Measurements from ENCODE around the gene DHRS13. TPM values are rescaled to one million over a fixed set of nuclear protein-coding genes. Genes with fewer than 3 reads are reported as not detected.

The DHRS13 gene
- total and polyA plus RNA-seq, 5 experiments from 2014 or later: 17.1 to 47.3 (median 22.8) TPM

DNA sequence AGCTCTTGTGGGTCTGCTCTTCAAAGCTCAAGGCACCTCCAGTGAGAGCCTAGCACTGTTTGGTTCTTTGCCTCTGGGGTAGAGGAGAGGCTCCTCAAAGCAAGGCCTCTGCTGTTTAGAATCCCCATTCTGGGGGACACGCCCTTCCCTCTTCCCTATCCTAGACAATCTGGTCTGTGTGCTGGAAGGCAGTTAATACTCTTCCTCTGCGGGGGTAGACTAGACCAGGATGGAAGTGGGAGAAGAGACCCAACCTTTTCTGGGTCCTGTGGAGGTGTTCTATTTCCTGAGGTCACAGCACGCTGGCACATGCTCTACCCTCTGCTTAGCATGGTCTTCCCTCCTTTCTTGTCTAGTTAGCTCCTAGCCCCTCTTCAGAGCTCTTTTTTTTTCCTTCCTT lies 40.3 kb downstream of the DHRS13 start:
- ATAC-seq: no peak
- DNase-seq: no peak
- Mint-ChIP-seq H3K4me1 (peaks cover 0 to 4% (median 2%) of the 10 kb centered on the region in 4 donors), H3K27me3 (no peaks in the 10 kb centered on the region), H3K36me3 (peaks cover 0 to 38% (median 0%) of the 10 kb centered on the region in 3 donors), H3K9me3 (no peaks in the 10 kb centered on the region), H3K27ac (peak overlapping the region in 1 of 10 donors; percentile 44), H3K4me3 (no peak overlapping the region)
- POLR2A ChIA-PET: interaction anchor here (0.6 to 1.4 kb wide), 3 partner anchors 17 to 117 kb away, joined by 3 to 6 read pairs (median 4); no protein-coding TSS in a partner anchor

DNA sequence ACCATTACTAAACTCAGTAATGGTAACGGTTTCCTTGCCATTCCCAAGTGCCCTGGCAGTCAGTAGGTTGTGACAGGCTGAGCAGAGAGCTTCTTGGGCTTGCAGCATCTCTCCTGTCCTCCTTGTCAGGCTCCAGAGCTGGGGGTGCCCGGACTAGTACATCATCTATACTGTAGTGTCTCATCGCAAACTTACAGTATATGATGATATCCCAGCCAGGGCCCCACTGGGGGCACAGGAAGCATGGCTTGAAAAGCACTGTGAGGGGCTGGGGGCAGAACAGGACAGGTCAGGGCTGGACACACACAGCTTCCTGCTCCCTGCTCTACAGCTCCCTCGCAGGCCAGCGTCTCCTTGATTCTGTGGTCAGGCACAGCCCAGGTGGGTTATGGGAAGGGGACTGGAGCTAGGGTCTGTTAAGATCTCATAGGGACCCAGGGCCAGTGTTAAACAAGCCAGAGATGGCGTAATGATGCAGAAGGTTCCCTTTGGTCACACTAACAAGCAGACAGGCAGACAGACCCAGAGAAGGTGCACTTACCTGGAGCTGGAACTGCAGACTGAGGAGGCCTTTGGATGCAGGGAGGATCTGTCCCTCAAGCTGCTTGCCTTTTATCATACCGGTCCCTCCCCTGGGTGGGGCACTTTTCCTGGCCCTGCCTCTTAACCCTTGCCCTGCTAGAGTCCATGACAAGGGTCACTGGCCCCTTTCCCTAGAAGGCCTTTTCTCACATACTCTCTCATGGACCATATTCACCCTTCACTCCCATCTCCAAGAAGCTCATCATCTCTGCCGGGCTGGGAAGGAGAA lies 41.3 kb downstream of the DHRS13 start:
- ATAC-seq: no peak
- H3K27ac Mint-ChIP-seq: peak overlapping the region in 3 of 10 donors; percentile 30 to 86 (median 44)
- POLR2A ChIA-PET: interaction anchor here (0.5 to 1.9 kb wide), 5 partner anchors 10 to 153 kb away, joined by 3 to 6 read pairs (median 4); no protein-coding TSS in a partner anchor

DNA sequence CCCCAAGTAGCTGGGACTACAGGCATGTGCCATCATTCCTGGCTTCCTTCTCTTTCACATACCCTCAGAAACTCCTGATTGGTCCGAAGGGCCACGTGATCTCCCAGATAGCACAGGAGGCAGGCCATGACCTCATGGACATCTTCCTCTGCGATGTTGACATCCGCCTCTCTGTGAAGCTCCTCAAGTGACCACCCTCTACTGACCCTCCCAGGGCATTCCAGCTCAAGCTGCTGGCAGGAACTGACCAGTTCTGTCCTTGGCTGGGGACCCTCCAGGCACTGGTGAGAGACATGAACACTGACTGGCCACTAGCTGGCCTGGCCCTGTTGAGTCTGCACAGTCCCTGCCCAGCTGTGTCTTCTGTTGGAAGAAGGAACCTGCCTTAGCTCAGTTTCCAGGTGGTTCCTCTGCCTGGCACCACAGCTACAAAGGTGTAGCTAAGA lies 42.5 kb downstream of the DHRS13 start:
- DNase-seq (no peak), ATAC-seq (no peak)
- Mint-ChIP-seq H3K9me3 (no peaks in the 10 kb centered on the region), H3K36me3 (peaks cover 0 to 48% (median 0%) of the 10 kb centered on the region in 3 donors), H3K27me3 (no peaks in the 10 kb centered on the region), H3K4me3 (peak overlapping the region in 1 of 10 donors; percentile 2), H3K4me1 (peaks cover 0 to 8% (median 5%) of the 10 kb centered on the region in 4 donors), H3K27ac (peak overlapping the region in 1 of 10 donors; percentile 32)
- POLR2A ChIA-PET: interaction anchor here (0.6 to 1.9 kb wide), 3 partner anchors 11 to 131 kb away, joined by 3 to 6 read pairs (median 3); no protein-coding TSS in a partner anchor

More for the DNA sequence above, 41.3 kb downstream of the DHRS13 start:
- peaks cover 0 to 4% (median 2%) of the 10 kb centered on the region in 4 donors for H3K4me1 Mint-ChIP-seq
- no peaks in the 10 kb centered on the region for H3K9me3 Mint-ChIP-seq
- H3K27me3 Mint-ChIP-seq: no peaks in the 10 kb centered on the region
- H3K36me3 Mint-ChIP-seq: peaks cover 0 to 45% (median 0%) of the 10 kb centered on the region in 3 donors
- DNase-seq: no peak
- H3K4me3 Mint-ChIP-seq: no peak overlapping the region

DNA sequence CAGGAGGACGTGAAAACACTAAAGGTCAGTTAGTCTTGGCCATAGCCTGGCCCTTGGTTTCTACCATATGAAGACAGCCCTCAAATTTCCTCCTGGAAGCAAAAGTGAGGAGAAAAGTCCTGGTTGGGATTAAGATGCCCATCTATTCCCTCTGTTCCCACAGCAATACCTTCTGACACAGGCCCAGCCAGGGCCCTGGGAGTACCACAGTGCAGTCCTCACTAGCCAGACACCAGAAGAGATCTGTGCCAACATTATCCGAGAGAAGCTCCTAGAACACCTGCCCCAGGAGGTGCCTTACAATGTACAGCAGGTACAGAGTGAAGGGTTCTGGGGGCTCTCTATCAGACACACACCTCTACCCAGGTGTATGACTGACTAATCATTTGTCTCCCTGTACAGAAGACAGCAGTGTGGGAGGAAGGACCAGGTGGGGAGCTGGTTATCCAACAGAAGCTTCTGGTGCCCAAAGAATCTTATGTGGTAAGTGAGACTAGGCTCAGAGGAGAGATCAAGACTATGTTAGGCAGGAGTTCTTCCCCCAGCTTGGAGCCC lies 44.0 kb downstream of the DHRS13 start:
- Mint-ChIP-seq H3K9me3 (no peaks in the 10 kb centered on the region), H3K4me1 (peaks cover 0 to 22% (median 16%) of the 10 kb centered on the region in 4 donors), H3K27ac (no peak overlapping the region), H3K27me3 (no peaks in the 10 kb centered on the region), H3K36me3 (peaks cover 0 to 48% (median 0%) of the 10 kb centered on the region in 3 donors), H3K4me3 (no peak overlapping the region)
- ATAC-seq: no peak
- POLR2A ChIA-PET: interaction anchor here (0.9 to 1.0 kb wide), 2 partner anchors 15 to 16 kb away, joined by 3 read pairs; partner anchors contain the start of gene FAM222B
- DNase-seq: no peak

DNA sequence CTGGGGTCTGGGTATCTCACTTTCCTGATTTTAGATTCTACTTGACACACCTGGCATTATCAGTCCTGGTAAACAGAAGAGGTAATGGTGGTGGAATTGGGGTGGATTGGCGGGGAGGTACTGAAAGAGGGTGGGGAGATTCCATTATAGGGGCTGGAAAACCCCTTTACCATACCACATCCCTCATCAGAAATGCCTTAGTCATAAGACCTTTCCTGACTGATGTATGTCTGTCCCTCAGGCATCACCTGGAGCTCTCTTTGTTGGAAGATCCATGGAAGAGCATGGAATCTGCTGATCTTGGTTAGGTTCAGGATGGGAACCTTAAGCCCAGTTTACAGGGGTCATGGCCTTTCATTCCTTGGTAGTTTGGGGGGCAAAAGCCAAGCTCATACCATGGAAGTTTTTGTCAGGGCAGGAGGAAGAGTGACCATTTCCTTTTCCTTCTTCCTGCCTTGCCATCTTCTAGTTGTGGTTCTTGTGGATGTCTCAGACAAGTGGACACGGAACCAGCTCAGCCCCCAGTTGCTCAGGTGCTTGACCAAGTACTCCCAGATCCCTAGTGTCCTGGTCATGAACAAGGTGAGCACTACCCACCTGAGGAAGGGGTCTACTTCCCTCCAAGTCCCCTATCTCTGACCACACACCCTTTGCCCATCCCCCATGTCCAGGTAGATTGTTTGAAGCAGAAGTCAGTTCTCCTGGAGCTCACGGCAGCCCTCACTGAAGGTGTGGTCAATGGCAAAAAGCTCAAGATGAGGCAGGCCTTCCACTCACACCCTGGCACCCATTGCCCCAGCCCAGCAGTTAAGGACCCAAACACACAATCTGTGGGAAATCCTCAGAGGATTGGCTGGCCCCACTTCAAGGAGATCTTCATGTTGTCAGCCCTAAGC lies 44.7 kb downstream of the DHRS13 start:
- POLR2A ChIA-PET: interaction anchor here (0.9 to 1.0 kb wide), 2 partner anchors 14 to 16 kb away, joined by 3 read pairs; partner anchors contain the start of gene FAM222B
- Mint-ChIP-seq H3K36me3 (peaks cover 0 to 48% (median 0%) of the 10 kb centered on the region in 3 donors), H3K4me1 (peaks cover 0 to 25% (median 17%) of the 10 kb centered on the region in 4 donors), H3K4me3 (peak overlapping the region in 4 of 10 donors; percentile 27 to 65 (median 52)), H3K9me3 (no peaks in the 10 kb centered on the region), H3K27ac (peak overlapping the region in 2 of 10 donors; percentile 47 to 78), H3K27me3 (no peaks in the 10 kb centered on the region)
- DNase-seq (no peak), ATAC-seq (no peak)

DNA sequence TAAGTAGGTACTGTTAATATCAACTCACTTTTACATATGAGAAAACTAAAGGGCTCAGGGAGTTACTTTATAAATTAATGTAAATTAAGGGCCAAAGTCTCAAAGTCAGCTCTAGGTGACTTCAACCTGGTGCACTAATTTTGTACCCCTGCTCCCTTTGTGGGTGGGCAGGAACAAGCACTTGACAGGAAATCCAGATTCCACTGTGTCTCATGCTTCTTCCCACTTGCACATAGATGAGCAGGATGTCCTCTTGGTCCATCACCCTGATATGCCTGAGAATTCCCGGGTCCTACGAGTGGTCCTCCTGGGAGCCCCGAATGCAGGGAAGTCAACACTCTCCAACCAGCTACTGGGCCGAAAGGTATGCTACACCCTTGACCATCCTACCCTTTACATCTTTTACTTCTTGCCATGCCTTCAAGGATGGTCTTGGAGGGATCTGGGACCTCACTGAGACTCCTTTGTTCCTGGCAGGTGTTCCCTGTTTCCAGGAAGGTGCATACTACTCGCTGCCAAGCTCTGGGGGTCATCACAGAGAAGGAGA lies 46.8 kb downstream of the DHRS13 start:
- H3K36me3 Mint-ChIP-seq: peaks cover 0 to 43% (median 0%) of the 10 kb centered on the region in 3 donors
- ATAC-seq (no peak), DNase-seq (no peak)
- H3K4me3 Mint-ChIP-seq: peak overlapping the region; percentile 64 to 98 (median 92)
- POLR2A ChIA-PET: interaction anchor here (0.7 to 2.1 kb wide), 11 partner anchors 14 to 142 kb away, joined by 3 to 9 read pairs (median 4); partner anchors contain the start of genes FAM222B, FLOT2 and TLCD1
- H3K9me3 Mint-ChIP-seq: no peaks in the 10 kb centered on the region
- no peaks in the 10 kb centered on the region for H3K27me3 Mint-ChIP-seq
- H3K4me1 Mint-ChIP-seq: peaks cover 0 to 22% (median 17%) of the 10 kb centered on the region in 4 donors
- peak overlapping the region in 3 of 10 donors; percentile 25 to 96 (median 94) for H3K27ac Mint-ChIP-seq

DNA sequence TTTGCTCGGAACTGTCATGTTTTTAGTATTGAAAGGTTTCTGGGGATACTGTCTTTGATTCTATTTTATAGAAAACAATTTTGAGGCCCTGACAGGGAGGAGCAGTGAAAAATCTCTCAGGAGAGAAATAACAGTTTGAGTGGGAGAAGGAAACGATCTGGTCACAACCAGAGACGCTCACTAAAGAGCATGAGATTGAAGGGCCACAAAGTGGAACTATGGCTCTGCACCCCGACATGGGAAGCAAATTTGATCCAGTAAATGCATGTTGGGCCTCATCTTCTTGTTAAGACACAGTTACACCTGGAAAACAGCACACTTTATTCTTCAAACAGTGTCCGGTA lies 47.6 kb downstream of the DHRS13 start:
- Mint-ChIP-seq H3K4me1 (peaks cover 0 to 22% (median 17%) of the 10 kb centered on the region in 4 donors), H3K9me3 (no peaks in the 10 kb centered on the region), H3K36me3 (peaks cover 0 to 37% (median 0%) of the 10 kb centered on the region in 3 donors), H3K27me3 (no peaks in the 10 kb centered on the region), H3K27ac (peak overlapping the region; percentile 86 to 97 (median 94)), H3K4me3 (peak overlapping the region; percentile 90 to 98 (median 95))
- POLR2A ChIA-PET: interaction anchor here (0.7 to 2.1 kb wide), 11 partner anchors 12 to 129 kb away, joined by 3 to 9 read pairs (median 3); partner anchors contain the start of genes FAM222B, FLOT2, PHF12 and TLCD1
- ATAC-seq (no peak), DNase-seq (no peak)

DNA sequence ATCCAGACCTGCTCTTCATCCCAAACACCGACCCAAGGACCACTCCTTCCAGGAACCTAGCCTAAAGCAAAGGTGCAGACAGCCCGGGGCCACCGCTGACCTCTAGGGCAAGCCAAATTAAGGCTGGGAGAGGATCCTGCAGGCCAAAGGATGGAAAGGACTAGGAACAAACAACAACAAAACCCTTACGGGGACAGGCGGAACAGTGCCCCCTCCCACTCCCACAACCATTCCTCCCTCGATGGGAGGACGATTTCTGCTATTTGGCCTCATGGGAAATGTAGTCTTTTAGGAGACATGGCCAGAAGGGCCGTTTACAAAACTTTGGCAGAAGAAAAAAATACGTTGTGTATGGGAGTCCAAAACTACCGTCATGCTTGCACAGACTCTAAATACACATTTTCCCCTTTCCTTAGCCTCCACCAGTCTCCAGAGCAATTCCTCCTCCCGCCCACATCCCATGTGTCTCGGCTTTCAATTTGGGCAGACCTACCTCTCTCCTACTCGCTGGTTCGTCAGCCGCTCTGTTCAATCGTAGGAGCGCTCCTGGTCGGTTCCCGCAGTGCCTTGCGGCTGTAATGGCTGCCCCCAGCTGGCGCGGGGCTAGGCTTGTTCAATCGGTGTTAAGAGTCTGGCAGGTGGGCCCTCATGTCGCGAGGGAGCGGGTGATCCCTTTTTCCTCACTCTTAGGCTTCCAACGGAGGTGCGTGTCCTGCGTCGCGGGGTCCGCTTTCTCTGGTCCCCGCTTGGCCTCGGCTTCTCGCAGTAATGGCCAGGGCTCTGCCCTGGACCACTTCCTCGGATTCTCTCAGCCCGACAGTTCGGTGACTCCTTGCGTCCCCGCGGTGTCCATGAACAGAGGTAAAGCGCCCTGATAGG lies 48.2 kb downstream of the DHRS13 start, which contains the start of gene ERAL1:
ERAL1 (plus strand) TSS at position 560 of the 879 bp plus-strand sequence; CDS start at position 579, 19 bp downstream.
- POLR2A ChIA-PET: interaction anchor here (0.7 to 2.1 kb wide), 11 partner anchors 11 to 128 kb away, joined by 3 to 9 read pairs (median 5); partner anchors contain the start of genes FAM222B, FLOT2 and PHF12
- Mint-ChIP-seq H3K4me1 (peaks cover 0 to 22% (median 17%) of the 10 kb centered on the region in 4 donors), H3K27ac (peak within 1 kb of the TSS; percentile 86 to 97 (median 94)), H3K27me3 (no peaks in the 10 kb centered on the region), H3K36me3 (peaks cover 0 to 31% (median 0%) of the 10 kb centered on the region in 3 donors), H3K9me3 (no peaks in the 10 kb centered on the region), H3K4me3 (peak within 1 kb of the TSS; percentile 90 to 98 (median 95))
- ATAC-seq (peak; percentile 100), DNase-seq (peak; percentile 74 to 88 (median 82))

DNA sequence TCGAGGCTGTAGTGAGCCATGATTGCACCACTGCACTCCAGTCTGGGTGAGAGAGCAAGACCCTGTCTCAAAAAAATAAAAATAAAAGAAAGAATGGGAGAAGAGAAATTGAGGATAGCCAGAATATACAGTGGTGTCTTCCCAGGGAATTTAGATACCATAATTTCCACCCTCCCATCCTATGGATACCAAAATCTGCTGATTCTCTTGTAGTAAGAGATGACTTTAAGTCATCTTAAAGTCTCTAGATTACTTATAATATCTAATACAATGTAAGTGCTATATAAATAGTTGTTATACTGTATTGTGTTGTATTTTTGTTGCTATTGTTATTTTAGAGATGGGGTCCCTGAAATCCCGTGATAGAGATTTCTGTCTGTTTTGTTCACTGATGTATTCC lies 49.6 kb downstream of the DHRS13 start:
- DNase-seq (no peak), ATAC-seq (no peak)
- no peaks in the 10 kb centered on the region for H3K9me3 Mint-ChIP-seq
- peaks cover 0 to 17% (median 0%) of the 10 kb centered on the region in 3 donors for H3K36me3 Mint-ChIP-seq
- H3K4me3 Mint-ChIP-seq: peak overlapping the region in 6 of 10 donors; percentile 39 to 69 (median 54)
- H3K4me1 Mint-ChIP-seq: peaks cover 0 to 23% (median 17%) of the 10 kb centered on the region in 4 donors
- peak overlapping the region in 7 of 10 donors; percentile 19 to 94 (median 55) for H3K27ac Mint-ChIP-seq
- no peaks in the 10 kb centered on the region for H3K27me3 Mint-ChIP-seq
- POLR2A ChIA-PET: interaction anchor here (0.8 to 1.8 kb wide), 3 partner anchors 40 to 141 kb away, joined by 6 to 9 read pairs (median 6); partner anchors contain the start of gene FLOT2

DNA sequence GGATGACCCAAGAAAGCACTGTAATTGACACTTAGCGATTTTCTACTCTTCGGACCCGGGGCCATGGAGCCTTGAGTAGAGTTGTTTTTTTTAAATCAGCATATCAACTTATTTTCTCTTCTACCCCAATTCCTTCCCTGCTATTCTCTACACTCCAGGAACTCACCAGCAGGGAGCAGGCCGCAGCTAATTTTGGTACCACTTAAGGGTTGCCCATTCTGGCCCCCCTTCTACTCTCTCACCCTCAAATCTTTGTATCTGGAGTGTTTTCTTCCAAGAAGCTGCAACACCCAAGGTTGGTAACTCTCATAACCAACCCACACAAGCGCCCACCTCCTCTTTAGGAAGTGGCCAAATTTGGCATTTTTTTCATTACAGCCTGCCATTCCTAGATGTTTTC lies 53.6 kb downstream of the DHRS13 start:
- H3K36me3 Mint-ChIP-seq: no peaks in the 10 kb centered on the region
- H3K4me3 Mint-ChIP-seq: no peak overlapping the region
- DNase-seq: peak in 1 of 10 donors; percentile 2
- peaks cover 0 to 8% (median 3%) of the 10 kb centered on the region in 4 donors for H3K4me1 Mint-ChIP-seq
- peak; percentile 61 to 63 for ATAC-seq
- POLR2A ChIA-PET: interaction anchor here (0.7 to 2.0 kb wide), 5 partner anchors 22 to 103 kb away, joined by 3 to 7 read pairs (median 5); partner anchors contain the start of gene FLOT2
- H3K27ac Mint-ChIP-seq: no peak overlapping the region
- H3K27me3 Mint-ChIP-seq: no peaks in the 10 kb centered on the region
- no peaks in the 10 kb centered on the region for H3K9me3 Mint-ChIP-seq

Measured in naive thymus-derived CD8-positive, alpha-beta T cell (primary cell).